ENCODE data around the gene ITGB1.

Gene ITGB1

DNA sequence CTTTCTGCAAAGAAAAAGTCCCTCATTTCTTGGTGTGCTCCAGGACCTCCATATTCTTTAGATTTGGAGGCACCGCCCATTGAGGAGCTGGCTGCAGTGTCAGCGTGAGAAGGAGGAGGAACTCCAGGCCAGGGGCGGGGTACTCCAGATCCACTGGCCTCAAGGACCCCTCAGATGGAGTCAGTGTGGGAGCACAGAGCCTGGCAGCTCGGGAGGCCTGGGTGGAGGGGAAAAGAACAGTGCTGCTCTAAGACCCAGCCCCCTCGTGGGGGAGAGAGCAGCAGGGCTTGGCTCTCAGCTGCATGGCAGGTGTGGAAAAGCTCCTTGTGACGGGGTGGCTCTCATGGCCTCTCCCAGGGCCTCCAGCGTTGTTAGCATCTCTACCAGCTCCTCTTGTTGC, 70.5 kb downstream of the ITGB1 start:
- no peak for DNase-seq

DNA sequence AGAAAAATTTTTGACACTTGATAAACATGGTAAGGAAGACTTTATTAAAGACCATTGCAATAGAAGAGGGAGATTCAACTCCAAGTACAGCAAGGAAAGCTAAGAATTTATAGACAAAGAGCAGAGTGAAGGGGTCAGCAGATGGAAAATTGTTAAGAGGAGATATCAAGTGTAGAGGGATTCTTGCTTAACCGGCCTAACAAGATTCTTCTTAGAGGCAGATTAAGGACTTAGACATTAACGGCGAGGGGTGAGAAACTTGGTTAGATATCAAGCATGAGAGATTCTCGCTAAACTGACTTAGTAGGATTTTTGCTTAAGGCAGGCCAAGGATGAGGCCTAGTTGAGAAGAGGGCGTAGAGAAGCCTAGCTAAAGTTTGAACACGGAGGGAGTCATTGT, 76.0 kb downstream of the ITGB1 start:
- no peak for DNase-seq

DNA sequence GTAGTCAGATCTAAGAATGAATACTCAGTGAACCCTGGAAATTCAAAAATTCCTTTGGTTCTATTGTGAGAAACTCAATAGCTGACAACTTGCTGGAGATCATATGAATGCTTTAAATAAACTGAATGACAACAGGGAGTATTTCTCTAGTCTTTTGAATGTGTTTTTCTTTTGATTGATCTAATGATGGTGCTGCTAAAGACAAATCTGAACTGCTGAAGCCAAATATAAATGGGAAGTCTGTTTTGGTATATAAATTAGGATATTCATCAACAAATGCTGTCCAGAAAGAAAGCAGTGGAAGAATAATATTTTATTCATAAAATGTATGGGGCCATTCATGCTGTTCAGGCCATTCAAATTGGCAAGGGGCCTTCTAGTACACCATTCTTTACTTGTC, 79.4 kb downstream of the ITGB1 start:
- no peak for DNase-seq

DNA sequence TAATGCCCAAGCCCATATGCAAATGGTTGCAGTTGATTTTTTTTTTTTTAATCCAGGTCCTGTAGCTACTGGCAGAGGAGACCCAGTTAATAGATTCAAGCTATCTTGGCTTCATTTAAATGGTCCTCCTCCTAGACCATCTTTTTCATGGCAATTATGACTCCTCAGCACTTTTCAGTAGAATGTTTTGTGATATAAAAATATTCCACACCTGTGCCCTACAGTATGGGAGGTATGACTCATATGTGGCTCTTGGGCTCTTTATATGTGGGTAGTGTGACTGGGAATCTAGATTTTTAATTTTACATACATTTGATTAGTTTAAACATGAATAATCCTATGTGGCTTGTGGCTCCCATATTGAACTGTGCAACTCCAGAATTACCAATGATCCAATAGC, 80.1 kb downstream of the ITGB1 start:
- DNase-seq = no peak

DNA sequence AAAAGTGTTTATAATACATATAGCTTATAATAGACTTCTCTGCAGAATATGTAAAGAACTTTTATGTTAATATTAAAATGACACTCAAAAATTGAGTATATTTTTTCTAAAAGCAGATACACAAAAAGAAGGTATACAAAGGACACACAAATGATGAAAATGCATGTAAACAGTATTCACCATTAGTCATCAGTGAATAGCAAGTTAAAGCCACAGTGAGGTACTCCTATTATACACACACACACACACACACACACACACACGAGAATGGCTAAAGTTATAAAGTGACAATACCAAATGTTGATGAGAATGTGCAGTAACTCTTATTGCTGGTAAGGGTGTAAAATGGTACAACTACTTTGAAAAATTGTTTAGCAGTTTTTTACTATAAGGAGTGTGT, 92.9 kb downstream of the ITGB1 start:
- DNase-seq = no peak

DNA sequence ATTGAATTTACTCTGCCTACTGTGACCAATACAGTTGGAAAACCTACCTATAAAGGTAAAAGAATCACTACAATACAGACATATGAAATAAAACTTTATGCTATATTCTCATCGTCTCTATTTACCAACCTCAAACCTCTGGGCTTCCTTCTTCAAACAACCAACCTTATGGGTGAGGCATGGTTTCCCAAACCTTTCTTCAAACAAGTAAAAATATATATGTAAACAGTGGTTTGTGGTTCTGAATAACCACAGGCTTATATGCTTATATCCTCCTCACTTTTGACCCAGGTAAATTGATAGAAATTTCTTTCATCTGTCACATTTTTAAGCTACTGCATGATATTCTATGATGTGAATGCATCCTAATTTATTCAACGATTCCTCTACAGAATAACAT, 103.6 kb downstream of the ITGB1 start:
- DNase-seq = no peak

DNA sequence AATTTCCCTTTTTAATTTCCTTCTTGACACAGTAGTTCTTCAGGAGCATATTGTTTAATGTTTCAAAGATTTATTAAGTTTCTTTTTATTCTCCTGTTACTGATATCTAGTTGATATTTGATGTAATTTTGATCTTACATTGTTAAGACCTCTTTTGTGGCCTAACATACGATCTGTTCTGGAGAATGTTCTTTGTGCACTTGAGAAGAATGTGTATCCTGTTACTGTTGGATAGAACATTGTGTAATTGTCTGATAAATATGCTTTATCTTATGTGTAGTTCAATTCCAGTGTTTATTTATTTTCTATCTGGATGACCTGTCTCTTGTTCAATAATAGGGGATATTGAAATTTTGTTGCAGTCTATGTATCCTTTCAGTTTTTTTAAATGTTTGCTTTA, 106.7 kb downstream of the ITGB1 start:
- no peak for DNase-seq
